IPS-11a (cell line): ENCODE data around the gene CEP112.

ENCODE experiments used
- H3K4me3 ChIP-seq: one replicate; pipeline ENCODE4 v1.5.1; 2013; ENCODE audit warnings: low read depth, low read length, control low read depth

CEP112 gene

DNA sequence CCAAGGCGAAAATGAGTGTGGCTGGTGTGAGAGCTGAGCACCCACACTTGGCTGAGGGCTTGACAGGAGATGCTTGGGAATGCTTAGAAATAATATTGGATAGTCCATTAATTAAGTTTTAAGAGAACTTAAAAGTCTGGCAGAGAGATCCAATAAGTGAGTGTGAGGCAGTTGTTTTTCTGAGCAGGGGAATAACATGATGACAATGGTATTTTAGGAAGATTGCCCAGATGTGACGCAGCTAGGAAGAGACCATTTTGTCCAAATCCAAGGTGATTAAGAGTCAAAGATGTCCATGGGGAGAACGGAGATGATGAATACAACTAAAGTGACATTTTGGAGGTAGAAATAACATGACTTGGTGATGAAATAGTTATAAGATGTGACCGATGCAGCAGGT is 527.7 kb downstream of the CEP112 start:
- H3K4me3 ChIP-seq: no peak overlapping the region

DNA sequence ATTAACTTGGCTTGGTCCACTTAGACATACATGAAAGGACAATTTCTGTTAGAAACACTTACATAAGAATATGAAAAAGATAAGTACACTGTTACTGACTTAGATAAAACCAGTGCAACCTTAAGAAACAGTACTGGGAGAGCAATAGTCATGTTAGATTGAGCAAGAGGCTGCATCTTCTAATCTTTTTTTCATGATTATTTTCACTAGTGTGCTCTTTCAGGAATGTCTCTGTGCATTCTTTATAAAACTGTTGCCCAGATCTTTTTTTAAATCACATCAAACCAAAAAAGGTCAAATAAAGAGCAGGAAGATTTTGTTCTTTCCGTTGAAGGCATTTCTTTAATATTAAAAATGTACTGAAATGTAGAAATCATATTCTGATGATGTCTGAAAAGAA is 529.7 kb downstream of the CEP112 start:
- no peak overlapping the region for H3K4me3 ChIP-seq

GRCh38 chr17:65660947-65661346 is 531.0 kb downstream of the CEP112 start:
- no peak overlapping the region for H3K4me3 ChIP-seq

- no peak overlapping the region for H3K4me3 ChIP-seq
These were observed 531.9 kb downstream of the CEP112 start for GRCh38 chr17:65660078-65660477.

GRCh38 chr17:65659512-65659911 is 532.4 kb downstream of the CEP112 start:
- H3K4me3 ChIP-seq: no peak overlapping the region

DNA sequence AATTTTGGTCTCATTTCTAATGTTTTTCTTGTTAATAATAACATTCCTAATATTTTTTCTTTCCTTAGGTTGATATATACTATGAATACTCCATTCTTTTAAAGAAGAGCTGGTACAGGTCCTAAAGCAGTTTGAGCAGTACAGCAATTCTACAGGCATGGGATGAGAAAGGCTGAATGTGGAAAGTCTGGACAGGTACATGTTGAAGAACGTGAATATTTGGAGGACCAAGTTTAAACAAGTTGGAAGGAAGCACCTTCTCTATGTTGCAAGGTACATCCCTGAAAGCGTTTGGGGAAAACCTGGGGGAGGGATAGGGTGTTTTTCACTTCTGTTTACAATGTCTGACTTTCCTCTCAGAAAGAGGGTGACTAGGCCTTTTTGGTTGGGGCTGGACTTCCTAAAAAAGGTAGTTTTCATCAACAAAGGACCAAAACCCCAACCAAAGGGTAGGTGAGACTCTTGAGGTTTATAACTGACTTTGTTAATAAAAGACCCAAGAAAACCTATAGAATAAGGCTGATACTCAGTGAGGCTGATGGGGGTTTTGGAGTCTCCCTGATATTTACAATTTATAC is 534.6 kb downstream of the CEP112 start:
- no peak overlapping the region for H3K4me3 ChIP-seq

GRCh38 chr17:65656390-65657250 is 535.3 kb downstream of the CEP112 start:
- H3K4me3 ChIP-seq: no peak overlapping the region

GRCh38 chr17:65655706-65656105 is 536.2 kb downstream of the CEP112 start:
- no peak overlapping the region for H3K4me3 ChIP-seq

DNA sequence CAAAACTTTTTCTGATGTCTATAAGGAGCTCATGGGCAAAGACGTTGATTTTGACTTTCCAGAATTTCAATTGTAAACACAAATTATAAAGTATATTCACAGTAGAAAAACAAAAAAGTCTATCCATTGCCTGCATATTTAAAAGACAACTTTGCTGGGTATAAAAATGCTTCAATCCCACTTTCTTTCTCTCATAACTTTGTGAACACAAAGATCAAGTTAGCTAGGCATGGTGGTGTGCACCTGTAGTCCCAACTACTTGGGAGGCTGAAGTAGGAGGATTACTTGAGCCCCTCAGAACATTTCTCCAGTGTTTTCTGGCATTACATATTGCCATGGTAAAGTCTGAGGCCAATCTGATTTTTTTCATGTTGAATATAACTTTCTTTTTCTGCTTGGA is 547.4 kb downstream of the CEP112 start:
- no peak overlapping the region for H3K4me3 ChIP-seq

GRCh38 chr17:65638221-65638975 is 553.5 kb downstream of the CEP112 start:
- H3K4me3 ChIP-seq: no peak overlapping the region

- no peak overlapping the region for H3K4me3 ChIP-seq
These were observed 554.1 kb downstream of the CEP112 start for GRCh38 chr17:65637786-65638185.

DNA sequence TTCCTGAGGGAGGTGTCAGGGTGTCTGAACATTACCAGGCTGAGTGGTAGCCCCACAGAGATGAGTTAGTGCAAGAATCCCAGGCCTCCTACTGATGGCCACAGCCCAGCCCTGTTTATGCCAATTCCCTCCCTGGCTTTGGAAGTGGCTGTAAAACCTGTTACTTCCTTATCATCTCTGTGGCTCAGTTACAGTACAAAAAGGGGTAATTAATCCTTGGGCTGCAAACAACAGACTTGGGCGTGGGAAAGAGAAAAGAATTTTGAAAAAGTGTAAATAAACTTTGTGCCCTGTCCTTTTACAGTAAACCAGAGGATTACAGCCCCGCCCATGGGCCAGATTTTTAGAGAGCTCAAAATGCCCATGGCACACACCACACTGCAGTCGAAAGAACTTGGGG is 557.4 kb downstream of the CEP112 start:
- no peak overlapping the region for H3K4me3 ChIP-seq

DNA sequence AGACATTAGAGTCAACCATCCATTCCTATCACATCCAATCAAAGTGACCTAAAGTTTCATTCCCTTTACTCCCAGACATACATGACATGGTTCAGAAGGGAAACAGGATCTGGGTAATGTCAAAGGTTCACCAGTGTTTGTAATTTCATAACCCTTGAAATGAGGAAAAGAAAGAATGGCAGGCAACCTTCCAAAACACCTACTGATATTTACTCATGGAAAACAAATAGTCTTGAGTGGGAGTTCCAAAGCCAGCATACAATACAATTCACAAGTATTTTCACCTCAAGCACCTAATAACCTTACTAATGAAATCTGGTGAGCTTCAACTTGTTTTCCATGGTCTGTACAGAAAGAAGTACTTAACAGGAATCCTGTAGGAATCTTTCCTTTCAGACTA is 557.9 kb downstream of the CEP112 start:
- H3K4me3 ChIP-seq: no peak overlapping the region

DNA sequence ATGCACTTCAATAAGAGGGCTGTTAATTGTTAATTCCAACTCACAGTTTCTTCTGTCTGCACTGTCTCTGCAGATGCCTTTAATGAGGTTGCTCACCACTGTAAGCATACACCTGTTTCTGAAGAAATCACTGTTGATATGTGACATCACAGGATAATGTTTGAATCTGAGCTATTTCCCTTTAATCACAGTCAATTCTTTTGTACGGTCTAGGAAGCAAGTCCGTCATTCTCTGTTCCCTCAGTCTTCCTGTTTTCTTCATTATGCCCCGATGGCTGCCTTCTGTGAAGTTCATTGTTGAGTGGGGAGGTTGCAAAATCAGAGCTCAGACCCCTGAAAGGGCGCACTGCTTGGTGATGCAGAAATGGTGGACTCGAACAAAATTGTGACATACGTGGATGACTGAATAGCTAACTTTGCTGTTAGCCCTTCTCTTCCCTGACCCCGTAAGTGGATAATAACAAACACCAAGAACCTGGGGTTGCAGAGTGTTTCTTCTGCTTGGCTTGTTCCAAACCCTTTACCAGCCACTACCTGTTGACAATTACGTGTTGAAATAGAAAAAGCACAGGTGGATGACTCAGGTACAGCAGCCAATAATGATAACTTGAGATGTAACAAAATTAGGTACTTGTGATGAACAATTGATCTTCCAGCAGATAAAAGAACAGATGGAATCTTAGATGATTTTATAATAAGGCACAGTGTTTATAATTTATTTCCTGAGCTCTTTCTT is 558.6 kb downstream of the CEP112 start:
- H3K4me3 ChIP-seq: no peak overlapping the region

DNA sequence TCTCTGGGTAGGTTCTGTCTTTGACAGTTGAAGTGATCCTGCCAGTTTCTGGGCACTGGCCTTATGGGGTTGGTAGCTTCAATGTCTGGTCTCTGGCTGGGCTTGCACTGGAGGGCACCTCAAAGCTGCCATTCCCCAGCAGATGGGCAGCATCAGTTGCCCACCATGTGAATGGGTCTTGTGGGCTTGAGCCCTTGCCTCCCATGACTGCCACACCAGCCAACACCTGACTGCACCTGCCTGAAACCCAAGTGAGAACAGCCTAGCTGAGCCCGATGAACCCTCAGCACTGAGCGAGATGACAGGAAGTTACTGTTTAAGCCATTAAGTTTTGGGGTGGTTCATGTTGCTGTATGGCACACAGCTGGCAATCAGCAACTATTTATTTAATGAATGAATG is 561.4 kb downstream of the CEP112 start:
- H3K4me3 ChIP-seq: no peak overlapping the region

GRCh38 chr17:65629234-65629690 is 562.7 kb downstream of the CEP112 start:
- no peak overlapping the region for H3K4me3 ChIP-seq

- H3K4me3 ChIP-seq: no peak overlapping the region
These were observed 563.3 kb downstream of the CEP112 start for GRCh38 chr17:65628644-65629036.

DNA sequence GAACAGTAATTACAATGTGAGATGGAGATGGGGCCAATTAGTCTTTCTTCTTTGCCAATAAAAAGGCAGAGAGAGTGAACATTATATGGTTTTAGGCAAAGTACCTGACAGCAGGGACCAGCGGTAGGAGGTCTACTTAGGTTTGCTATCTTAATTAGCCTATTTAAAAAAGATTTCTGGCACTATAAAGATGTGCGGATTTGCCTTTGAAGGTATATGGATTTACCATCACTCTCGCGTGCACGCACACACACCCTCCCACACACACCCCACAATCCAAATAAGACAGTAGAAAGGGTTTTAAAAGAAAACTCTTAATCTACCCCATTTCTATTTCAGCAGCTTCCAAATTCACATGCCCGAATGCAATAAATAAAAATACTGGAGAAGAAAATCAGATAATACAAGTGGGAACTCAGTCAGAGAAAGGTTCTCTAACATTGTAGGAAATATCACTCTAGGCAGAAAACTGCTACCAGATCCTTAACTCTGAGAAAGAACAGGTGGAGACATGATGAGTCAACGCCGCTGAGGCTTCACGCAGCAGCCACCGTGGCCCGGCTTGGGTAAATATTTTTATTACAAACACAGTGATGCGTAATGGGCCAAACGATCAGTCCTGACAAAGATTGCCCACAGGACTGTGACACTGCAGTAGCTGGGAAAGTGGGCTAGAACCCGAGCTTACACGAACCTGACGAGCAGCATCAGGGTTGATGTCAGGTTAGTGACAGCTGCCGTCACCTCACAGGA is 563.9 kb downstream of the CEP112 start:
- H3K4me3 ChIP-seq: no peak overlapping the region

GRCh38 chr17:65627108-65627507 is 564.8 kb downstream of the CEP112 start:
- no peak overlapping the region for H3K4me3 ChIP-seq

- H3K4me3 ChIP-seq: no peak overlapping the region
These were observed 565.5 kb downstream of the CEP112 start for GRCh38 chr17:65626451-65626850.
